ENCODE measurements around the gene RBMS3. TPM values are rescaled to one million over a fixed set of nuclear protein-coding genes. Genes with fewer than 3 reads are reported as not detected.

The RBMS3 gene
- total and polyA plus RNA-seq, 2 experiments from 2014 or later = 20.8 TPM

DNA sequence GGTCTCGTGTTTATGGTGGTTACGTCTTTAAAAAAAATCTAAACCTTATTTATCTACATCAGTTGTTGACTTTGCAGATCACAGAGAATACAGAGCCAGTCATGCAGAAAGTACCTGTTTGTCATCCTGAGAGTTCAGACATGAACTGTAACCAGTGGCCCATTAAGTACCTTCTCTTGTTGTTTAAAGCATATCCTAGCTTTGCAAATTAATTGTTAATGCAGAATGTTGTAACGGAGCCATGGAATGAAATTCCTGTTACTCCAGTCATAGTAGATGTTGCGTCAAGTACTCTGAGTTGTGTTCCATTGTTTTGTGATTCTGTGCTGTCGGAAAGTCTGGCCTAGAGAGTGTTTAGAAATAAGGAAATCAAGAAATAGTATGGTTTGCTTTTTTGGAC is 205.2 kb downstream of the RBMS3 start:
- DNase-seq (ENCODE audit: low read depth in 1 of 2, low spot score in 1 of 2) = peak in 1 of 2 donors; percentile 94

DNA sequence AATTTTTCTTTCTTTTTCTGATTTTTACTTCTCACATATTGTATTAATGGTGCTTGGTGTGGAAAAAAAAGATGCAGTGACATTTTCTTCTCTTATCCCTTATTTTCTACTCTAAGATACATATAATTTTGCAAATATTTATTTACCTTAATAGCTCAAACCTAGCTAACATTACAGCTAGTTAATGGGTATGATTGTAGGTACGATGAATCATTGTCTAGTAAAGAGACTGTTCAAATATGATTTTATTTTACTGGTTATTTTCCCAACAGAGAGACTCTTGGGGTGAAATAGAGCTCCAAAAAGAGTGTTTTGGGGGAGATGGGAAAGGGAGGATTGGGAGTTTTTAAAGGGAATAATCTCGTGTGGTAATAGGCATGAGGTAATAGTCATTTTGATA is 206.0 kb downstream of the RBMS3 start:
- TF ChIP-seq, protein P1, sequence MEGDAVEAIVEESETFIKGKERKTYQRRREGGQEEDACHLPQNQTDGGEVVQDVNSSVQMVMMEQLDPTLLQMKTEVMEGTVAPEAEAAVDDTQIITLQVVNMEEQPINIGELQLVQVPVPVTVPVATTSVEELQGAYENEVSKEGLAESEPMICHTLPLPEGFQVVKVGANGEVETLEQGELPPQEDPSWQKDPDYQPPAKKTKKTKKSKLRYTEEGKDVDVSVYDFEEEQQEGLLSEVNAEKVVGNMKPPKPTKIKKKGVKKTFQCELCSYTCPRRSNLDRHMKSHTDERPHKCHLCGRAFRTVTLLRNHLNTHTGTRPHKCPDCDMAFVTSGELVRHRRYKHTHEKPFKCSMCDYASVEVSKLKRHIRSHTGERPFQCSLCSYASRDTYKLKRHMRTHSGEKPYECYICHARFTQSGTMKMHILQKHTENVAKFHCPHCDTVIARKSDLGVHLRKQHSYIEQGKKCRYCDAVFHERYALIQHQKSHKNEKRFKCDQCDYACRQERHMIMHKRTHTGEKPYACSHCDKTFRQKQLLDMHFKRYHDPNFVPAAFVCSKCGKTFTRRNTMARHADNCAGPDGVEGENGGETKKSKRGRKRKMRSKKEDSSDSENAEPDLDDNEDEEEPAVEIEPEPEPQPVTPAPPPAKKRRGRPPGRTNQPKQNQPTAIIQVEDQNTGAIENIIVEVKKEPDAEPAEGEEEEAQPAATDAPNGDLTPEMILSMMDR (IDR thresholded peaks at IDR 0.05; ENCODE audit: low read depth, low read length) = no peak
- Histone ChIP-seq H3K4me3 (no peak overlapping the region), H3K9me3 (ENCODE audit: low read depth) (no peaks in the 10 kb centered on the region), H3K4me1 (ENCODE audit: low read depth) (peaks cover 7% of the 10 kb centered on the region), H3K36me3 (no peaks in the 10 kb centered on the region), H3K27ac (no peak overlapping the region), H3K27me3 (no peaks in the 10 kb centered on the region)
- DNase-seq (ENCODE audit: low read depth in 1 of 2, low spot score in 1 of 2) = no peak

More for the DNA sequence above, 205.2 kb downstream of the RBMS3 start:
- Histone ChIP-seq H3K4me1 (ENCODE audit: low read depth) (peaks cover 7% of the 10 kb centered on the region), H3K27me3 (no peaks in the 10 kb centered on the region), H3K9me3 (ENCODE audit: low read depth) (no peaks in the 10 kb centered on the region), H3K4me3 (no peak overlapping the region), H3K36me3 (no peaks in the 10 kb centered on the region), H3K27ac (no peak overlapping the region)
- TF ChIP-seq, protein P1 (IDR thresholded peaks at IDR 0.05; ENCODE audit: low read depth, low read length) = no peak

DNA sequence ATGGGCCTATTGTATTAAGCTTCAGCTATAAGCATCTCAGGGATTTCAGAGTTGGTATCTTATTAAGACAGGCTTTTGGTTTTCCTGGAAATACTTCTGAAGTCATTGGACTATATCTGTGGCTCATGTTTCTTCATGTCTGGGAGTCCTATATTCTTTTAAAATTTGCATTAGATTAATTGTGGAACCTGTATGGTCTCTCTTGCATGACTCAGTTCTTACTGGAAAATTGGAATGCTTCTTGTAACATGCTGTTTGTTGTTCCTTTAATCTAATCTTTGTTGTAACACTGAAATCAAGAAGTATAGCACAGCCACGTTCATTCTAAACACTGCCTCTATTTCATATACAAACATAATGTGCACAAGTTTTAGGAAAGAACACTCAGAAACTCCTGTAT is 208.1 kb downstream of the RBMS3 start:
- Histone ChIP-seq H3K9me3 (ENCODE audit: low read depth) (no peaks in the 10 kb centered on the region), H3K4me3 (no peak overlapping the region), H3K27ac (no peak overlapping the region), H3K27me3 (no peaks in the 10 kb centered on the region), H3K36me3 (no peaks in the 10 kb centered on the region), H3K4me1 (ENCODE audit: low read depth) (peaks cover 7% of the 10 kb centered on the region)
- TF ChIP-seq, protein P1 (IDR thresholded peaks at IDR 0.05; ENCODE audit: low read depth, low read length) = no peak
- peak in 1 of 2 donors; percentile 52 for DNase-seq (ENCODE audit: low read depth in 1 of 2, low spot score in 1 of 2)

DNA sequence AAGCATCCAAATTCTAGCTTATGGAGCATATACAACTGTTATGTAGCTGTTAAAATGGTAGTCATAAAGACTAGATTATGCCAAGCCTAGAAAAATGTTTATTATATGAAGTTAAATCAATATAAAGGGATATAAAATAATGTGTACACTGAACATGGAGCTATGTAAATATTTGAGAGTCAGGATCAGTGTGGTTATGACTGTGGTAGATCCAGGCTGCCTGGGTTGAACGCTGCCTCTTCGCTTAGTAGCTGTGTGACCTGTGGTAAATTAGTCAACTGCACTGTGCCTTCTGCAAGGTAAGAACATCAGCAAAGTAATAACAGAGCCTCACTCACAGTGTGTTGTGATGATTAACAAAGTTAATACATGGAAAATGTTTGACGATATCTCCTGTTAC is 212.2 kb downstream of the RBMS3 start:
- no peaks in the 10 kb centered on the region for H3K9me3 ChIP-seq (ENCODE audit: low read depth)
- DNase-seq (ENCODE audit: low read depth in 1 of 2, low spot score in 1 of 2) = no peak
- no peaks in the 10 kb centered on the region for H3K27me3 ChIP-seq
- no peak overlapping the region for H3K27ac ChIP-seq
- no peak overlapping the region for H3K4me3 ChIP-seq
- no peaks in the 10 kb centered on the region for H3K36me3 ChIP-seq
- TF ChIP-seq, protein P1 (IDR thresholded peaks at IDR 0.05; ENCODE audit: low read depth, low read length) = no peak
- H3K4me1 ChIP-seq (ENCODE audit: low read depth) = no peaks in the 10 kb centered on the region

DNA sequence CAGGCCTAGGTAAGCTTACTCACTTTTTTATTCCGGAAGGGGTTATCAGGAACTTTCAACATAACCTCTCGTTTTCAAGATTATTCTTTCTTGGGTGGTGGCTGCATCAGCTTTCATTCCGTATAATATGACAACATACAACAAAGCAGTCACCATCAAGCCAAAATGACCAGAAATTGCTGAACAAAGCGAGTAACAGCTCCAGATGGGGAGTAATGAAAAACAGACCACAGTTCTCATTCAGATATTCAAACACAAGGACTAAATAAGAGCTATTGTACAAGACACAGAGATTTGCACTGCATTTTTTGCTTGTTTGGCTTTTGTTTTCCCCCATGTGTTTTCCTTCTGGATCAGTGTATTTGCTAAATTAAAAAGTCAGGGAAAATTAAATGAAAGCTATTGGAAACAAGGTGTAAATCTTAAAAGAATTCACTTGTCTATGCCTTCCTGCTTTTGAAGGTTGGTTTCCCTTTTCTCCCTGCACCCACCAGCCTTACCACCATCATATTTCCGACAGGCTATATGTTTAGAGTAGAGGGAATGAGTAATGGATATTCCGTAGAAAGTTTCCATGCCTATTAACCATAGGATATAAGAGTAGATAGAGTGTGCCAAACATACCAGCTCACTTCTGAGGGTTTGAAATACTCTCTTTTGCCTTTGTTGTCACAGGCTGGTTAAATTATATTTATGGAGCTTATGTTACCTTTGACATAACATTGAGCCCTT is 213.6 kb downstream of the RBMS3 start:
- Histone ChIP-seq H3K4me1 (ENCODE audit: low read depth) (no peaks in the 10 kb centered on the region), H3K9me3 (ENCODE audit: low read depth) (no peaks in the 10 kb centered on the region), H3K27me3 (no peaks in the 10 kb centered on the region), H3K4me3 (no peak overlapping the region), H3K27ac (peak overlapping the region; percentile 14), H3K36me3 (no peaks in the 10 kb centered on the region)
- peak in 1 of 2 donors; percentile 57 for DNase-seq (ENCODE audit: low read depth in 1 of 2, low spot score in 1 of 2)
- TF ChIP-seq, protein P1 (IDR thresholded peaks at IDR 0.05; ENCODE audit: low read depth, low read length) = no peak
